ENCODE data around the gene HTR3C. TPM values are rescaled to one million over a fixed set of nuclear protein-coding genes. Genes with fewer than 3 reads are reported as not detected.

Gene HTR3C
- total RNA-seq, 1 donor from 2014 or later = not detected

DNA sequence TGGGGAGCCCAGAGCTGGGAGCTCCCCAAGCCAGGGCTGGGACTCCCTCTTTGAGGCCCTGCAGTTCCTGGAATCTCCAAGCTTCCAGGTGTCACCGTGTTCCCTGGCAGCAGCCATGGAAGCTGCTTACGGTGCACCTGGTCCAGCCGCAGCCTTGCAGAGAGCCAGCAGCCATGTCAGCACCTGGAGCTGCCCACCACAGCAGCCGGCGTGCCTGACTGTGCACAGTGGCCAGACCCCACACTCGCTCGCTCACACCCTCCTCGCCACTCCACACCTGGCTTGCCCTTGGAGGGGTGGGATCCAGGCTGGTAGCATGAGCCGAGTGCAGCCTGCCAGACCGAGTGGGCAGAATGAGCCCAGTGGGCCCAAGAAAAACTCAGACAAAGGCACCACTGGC is 29.2 kb downstream of the HTR3C start:
- Histone ChIP-seq H3K4me3 (no peak overlapping the region), H3K4me1 (no peaks in the 10 kb centered on the region), H3K9me3 (replicated peaks) (no peaks in the 10 kb centered on the region), H3K36me3 (no peaks in the 10 kb centered on the region), H3K27ac (replicated peaks) (no peak overlapping the region), H3K27me3 (ENCODE audit: low read depth) (peaks cover 3% of the 10 kb centered on the region)
- TF ChIP-seq, protein P1, sequence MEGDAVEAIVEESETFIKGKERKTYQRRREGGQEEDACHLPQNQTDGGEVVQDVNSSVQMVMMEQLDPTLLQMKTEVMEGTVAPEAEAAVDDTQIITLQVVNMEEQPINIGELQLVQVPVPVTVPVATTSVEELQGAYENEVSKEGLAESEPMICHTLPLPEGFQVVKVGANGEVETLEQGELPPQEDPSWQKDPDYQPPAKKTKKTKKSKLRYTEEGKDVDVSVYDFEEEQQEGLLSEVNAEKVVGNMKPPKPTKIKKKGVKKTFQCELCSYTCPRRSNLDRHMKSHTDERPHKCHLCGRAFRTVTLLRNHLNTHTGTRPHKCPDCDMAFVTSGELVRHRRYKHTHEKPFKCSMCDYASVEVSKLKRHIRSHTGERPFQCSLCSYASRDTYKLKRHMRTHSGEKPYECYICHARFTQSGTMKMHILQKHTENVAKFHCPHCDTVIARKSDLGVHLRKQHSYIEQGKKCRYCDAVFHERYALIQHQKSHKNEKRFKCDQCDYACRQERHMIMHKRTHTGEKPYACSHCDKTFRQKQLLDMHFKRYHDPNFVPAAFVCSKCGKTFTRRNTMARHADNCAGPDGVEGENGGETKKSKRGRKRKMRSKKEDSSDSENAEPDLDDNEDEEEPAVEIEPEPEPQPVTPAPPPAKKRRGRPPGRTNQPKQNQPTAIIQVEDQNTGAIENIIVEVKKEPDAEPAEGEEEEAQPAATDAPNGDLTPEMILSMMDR (IDR thresholded peaks at IDR 0.05; ENCODE audit: borderline replicate concordance) = no peak
- intact Hi-C loops (cut with micrococcal nuclease) = no loop called here
- DNase-seq = no peak

DNA sequence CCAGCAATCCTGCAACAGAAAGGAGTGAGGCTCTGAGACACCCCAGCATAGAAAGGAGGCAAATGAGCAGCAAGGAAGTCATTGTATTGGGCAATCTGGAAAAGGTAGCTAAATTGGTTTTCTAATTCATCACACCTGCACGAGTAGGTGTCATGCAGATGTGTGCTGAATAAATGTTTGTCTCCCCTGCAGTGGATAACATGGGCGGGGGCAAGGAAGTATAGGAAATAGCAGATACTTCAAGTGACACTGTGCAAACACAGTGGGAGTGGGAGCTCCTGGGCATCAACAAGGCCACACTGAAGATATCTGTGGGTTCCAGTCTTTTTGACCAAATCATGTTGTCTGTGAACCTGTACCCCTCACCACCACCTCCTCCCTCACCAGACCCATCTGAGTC is 29.6 kb downstream of the HTR3C start:
- H3K4me1 ChIP-seq = no peaks in the 10 kb centered on the region
- no peak overlapping the region for H3K27ac ChIP-seq (replicated peaks)
- DNase-seq = no peak
- H3K36me3 ChIP-seq = no peaks in the 10 kb centered on the region
- intact Hi-C loops (cut with micrococcal nuclease) = no loop called here
- TF ChIP-seq, protein P1 (IDR thresholded peaks at IDR 0.05; ENCODE audit: borderline replicate concordance) = no peak
- no peaks in the 10 kb centered on the region for H3K9me3 ChIP-seq (replicated peaks)
- no peak overlapping the region for H3K4me3 ChIP-seq
- peaks cover 3% of the 10 kb centered on the region for H3K27me3 ChIP-seq (ENCODE audit: low read depth)

DNA sequence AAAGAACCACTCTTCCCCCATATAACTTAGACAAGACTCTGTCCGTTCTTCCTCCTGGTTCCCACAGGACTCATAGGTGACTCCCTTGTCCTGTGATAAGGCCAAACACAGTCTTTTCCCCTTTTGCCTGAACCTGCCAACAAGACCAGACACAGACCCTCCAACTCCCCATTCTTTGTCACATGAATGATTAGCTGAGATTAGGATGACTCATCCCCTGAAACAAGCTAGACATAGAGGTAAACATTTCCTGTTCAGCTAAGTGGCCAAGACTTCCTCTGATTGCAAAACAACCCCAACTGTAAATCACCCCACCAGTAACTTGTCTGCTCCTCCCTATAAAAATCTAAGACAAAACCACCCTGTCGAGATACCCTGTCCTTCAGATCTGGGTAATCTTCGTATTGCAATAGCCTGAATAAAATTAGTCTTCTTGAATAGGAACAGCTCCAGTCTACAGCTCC is 32.6 kb downstream of the HTR3C start:
- no peak for DNase-seq
- Histone ChIP-seq H3K27me3 (ENCODE audit: low read depth) (peaks cover 3% of the 10 kb centered on the region), H3K4me3 (no peak overlapping the region), H3K9me3 (replicated peaks) (no peaks in the 10 kb centered on the region), H3K4me1 (no peaks in the 10 kb centered on the region), H3K27ac (replicated peaks) (no peak overlapping the region), H3K36me3 (no peaks in the 10 kb centered on the region)
- intact Hi-C loops (cut with micrococcal nuclease) = no loop called here
- TF ChIP-seq, protein P1 (IDR thresholded peaks at IDR 0.05; ENCODE audit: borderline replicate concordance) = no peak

DNA sequence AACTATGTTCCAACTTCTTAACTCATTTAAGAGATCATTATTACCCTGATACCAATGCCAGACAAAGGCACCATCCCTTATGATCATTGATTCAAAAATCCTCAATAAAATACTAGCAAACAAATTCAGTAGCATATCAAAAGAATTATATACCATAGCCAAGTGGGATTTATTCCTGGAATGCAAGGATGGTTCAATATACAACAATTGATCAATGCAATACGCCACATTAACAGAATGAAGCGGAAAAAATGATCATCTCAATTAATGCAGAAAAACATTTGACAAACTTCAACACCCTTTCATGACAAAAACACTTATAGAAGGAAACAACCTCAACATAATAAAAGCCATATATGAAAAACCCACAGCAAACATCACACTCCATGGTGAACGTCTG is 39.4 kb downstream of the HTR3C start:
- no peaks in the 10 kb centered on the region for H3K4me1 ChIP-seq
- DNase-seq = no peak
- intact Hi-C loops (cut with micrococcal nuclease) = no loop called here
- H3K27ac ChIP-seq (replicated peaks) = no peak overlapping the region
- no peaks in the 10 kb centered on the region for H3K36me3 ChIP-seq
- TF ChIP-seq, protein P1 (IDR thresholded peaks at IDR 0.05; ENCODE audit: borderline replicate concordance) = no peak
- peaks cover 31% of the 10 kb centered on the region for H3K9me3 ChIP-seq (replicated peaks)
- no peak overlapping the region for H3K4me3 ChIP-seq
- H3K27me3 ChIP-seq (ENCODE audit: low read depth) = peaks cover 9% of the 10 kb centered on the region

DNA sequence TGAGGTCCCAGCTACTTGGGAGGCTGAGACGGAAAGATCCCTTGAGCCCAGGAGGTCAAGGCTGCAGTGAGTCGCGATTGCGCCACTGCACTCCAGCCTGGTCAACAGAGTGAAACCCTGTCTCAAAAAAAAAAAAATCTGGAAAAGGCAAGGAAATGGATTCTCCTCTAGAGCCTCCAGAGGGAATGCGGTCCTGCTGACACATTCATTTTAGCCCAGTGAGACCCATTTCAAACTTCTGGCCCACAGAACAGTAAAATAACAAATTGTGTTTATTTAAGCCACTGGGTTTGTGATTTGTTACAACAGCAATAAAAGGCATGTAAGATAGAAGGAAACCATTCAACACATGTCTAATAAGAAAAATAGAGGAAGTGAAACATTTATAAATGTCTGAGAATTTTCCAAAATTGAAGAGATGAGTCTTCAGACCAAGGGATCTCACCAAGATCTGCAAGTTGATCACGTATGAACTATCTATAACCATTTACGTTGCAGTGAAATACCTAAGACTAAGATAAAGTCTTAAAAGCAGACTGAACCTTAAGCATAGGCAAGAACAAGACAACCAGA is 44.0 kb downstream of the HTR3C start, which contains the start of gene HTR3E:
TSS of gene HTR3E (plus strand) at position 254 of the 573 bp plus-strand sequence. CDS start 466 bp downstream, outside the sequence.
- Histone ChIP-seq H3K36me3 (no peaks in the 10 kb centered on the region), H3K4me1 (no peaks in the 10 kb centered on the region), H3K27ac (replicated peaks) (no peak within 1 kb of the TSS), H3K4me3 (no peak within 1 kb of the TSS), H3K27me3 (ENCODE audit: low read depth) (peaks cover 30% of the 10 kb centered on the region), H3K9me3 (replicated peaks) (peaks cover 16% of the 10 kb centered on the region)
- no peak for DNase-seq
- intact Hi-C loops (cut with micrococcal nuclease) = no loop called here
- TF ChIP-seq, protein P1 (IDR thresholded peaks at IDR 0.05; ENCODE audit: borderline replicate concordance) = no peak

Measured in left ventricle myocardium inferior (tissue), 1 donor.